Brain microvascular endothelial cell (primary cell): ENCODE measurements around the gene CFAP69.
"Not testable (repeated sequence)": the region's sequence is repeated elsewhere in the genome, so short reads cannot be mapped to it uniquely, and the experiment has no call there.

Experiments used
- DNase-seq: peaks from one replicate; pipeline ENCODE4 v3.0.0-alpha.2; 2020
- H3K27ac ChIP-seq: fragments of 250-450 bp; sonication (Bioruptor Pico); 2 replicates; pipeline ENCODE4 v1.5.1; 2020; ENCODE audit warnings: mild to moderate bottlenecking, moderate library complexity
- H3K27me3 ChIP-seq: fragments of 250-450 bp; sonication (Bioruptor Pico); replicated peaks from 2 replicates; pipeline ENCODE4 v1.5.1; 2020; ENCODE audit warnings: mild to moderate bottlenecking
- H3K36me3 ChIP-seq: fragments of 250-450 bp; sonication (Bioruptor Pico); replicated peaks from 2 replicates; pipeline ENCODE4 v1.5.1; 2020; ENCODE audit warnings: mild to moderate bottlenecking
- H3K4me3 ChIP-seq: 2 replicates; pipeline ENCODE4 v1.5.1; 2011; ENCODE audit warnings: low read depth, mild to moderate bottlenecking, control low read depth, low read length, moderate library complexity
- CTCF ChIP-seq: IDR thresholded peaks from 2 replicates; pipeline ENCODE4 v1.5.1; 2011; ENCODE audit warnings: low read depth, mild to moderate bottlenecking, moderate library complexity, low read length, control low read depth, inconsistent platforms; ENCODE audit errors: missing control alignments
- in situ Hi-C: cut with HindIII; loops from 2 replicates; pipeline ENCODE4 v1.10.0; 2017; ENCODE audit warnings: low sequenced_read_pairs, low pct_ligation_motif_present

The CFAP69 gene

GRCh38 chr7:90345595-90346335, 100.8 kb downstream of the CFAP69 start:
- peak; percentile 7 for DNase-seq
- in situ Hi-C loops = no loop called here
- Histone ChIP-seq H3K27me3 (no peaks in the 10 kb centered on the region), H3K27ac (peak overlapping the region; percentile 73), H3K36me3 (no peaks in the 10 kb centered on the region), H3K4me3 (peak overlapping the region; percentile 94)
- TF ChIP-seq CTCF = no peak

- in situ Hi-C loops = no loop called here
- peak; percentile 82 for TF ChIP-seq CTCF
- Histone ChIP-seq H3K4me3 (peak within 1 kb of the TSS; percentile 94), H3K27ac (peak within 1 kb of the TSS; percentile 73), H3K27me3 (no peaks in the 10 kb centered on the region), H3K36me3 (no peaks in the 10 kb centered on the region)
- peak; percentile 89 for DNase-seq
These were observed 101.6 kb downstream of the CFAP69 start, which contains the start of gene GTPBP10 for GRCh38 chr7:90346336-90347125. TSS of gene GTPBP10 (plus strand) at chr7:90346716. CDS start at chr7:90346742, 26 bp downstream.

GRCh38 chr7:90347759-90348158, 102.8 kb downstream of the CFAP69 start:
- peak overlapping the region; percentile 94 for H3K4me3 ChIP-seq
- no peak for TF ChIP-seq CTCF
- no peak for DNase-seq
- no peaks in the 10 kb centered on the region for H3K36me3 ChIP-seq
- no peak overlapping the region for H3K27ac ChIP-seq
- H3K27me3 ChIP-seq = no peaks in the 10 kb centered on the region
- in situ Hi-C loops = no loop called here

- in situ Hi-C loops = no loop called here
- Histone ChIP-seq H3K27ac (no peak overlapping the region), H3K27me3 (no peaks in the 10 kb centered on the region), H3K4me3 (no peak overlapping the region), H3K36me3 (peaks cover 1% of the 10 kb centered on the region)
- TF ChIP-seq CTCF = no peak
- DNase-seq = no peak
These were observed 104.3 kb downstream of the CFAP69 start for GRCh38 chr7:90349305-90349704.

- DNase-seq, H3K36me3 ChIP-seq, in situ Hi-C loops, H3K4me3 ChIP-seq, H3K27me3 ChIP-seq, H3K27ac ChIP-seq: not testable (repeated sequence)
These were observed 105.1 kb downstream of the CFAP69 start for GRCh38 chr7:90350032-90350431.

- TF ChIP-seq CTCF = no peak
- Histone ChIP-seq H3K4me3 (no peak overlapping the region), H3K36me3 (peaks cover 2% of the 10 kb centered on the region), H3K27me3 (no peaks in the 10 kb centered on the region), H3K27ac (no peak overlapping the region)
- in situ Hi-C loops = no loop called here
- DNase-seq = no peak
These were observed 107.0 kb downstream of the CFAP69 start for GRCh38 chr7:90351987-90352386.
